Measurements from ENCODE around the gene YPEL1. TPM values are rescaled to one million over a fixed set of nuclear protein-coding genes. Genes with fewer than 3 reads are reported as not detected.

The YPEL1 gene
- total and polyA plus RNA-seq, 2 of the 8 experiments (the other 6 are each of a cell fraction or from before 2014, with no cell fraction given) = 6.0 to 6.7 TPM

DNA sequence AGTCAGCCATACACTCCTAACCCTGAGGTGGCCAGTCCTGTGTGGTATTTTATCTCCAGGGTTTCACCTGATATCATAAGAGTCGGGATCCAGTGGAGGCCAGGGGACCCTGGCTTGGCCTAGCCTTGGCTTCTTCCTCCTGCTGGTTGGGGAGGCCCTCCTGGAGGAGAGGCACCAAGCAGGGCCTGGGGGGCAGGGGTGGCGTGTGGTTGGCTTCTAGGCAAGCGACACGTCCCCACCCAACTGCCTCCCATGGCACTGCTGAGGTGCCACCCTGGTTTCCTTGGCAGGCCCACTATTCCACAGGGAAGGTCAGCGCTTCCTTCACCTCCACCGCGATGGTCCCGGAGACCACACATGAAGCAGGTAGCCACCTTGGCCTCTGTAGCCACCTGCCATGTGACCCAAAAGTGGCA lies 49.4 kb downstream of the YPEL1 start (continued):
- no peak for TF ChIP-seq RBBP5 (IDR thresholded peaks at IDR 0.05; ENCODE audit: borderline replicate concordance, low read depth, low read length)
- TF ChIP-seq SAP30 (IDR thresholded peaks at IDR 0.05; ENCODE audit: insufficient read depth, insufficient replicate concordance, low read length) = no peak
- no peak for TF ChIP-seq EGR1 (IDR thresholded peaks at IDR 0.05; ENCODE audit: borderline replicate concordance, low read depth, low read length)
- TF ChIP-seq, protein P1, sequence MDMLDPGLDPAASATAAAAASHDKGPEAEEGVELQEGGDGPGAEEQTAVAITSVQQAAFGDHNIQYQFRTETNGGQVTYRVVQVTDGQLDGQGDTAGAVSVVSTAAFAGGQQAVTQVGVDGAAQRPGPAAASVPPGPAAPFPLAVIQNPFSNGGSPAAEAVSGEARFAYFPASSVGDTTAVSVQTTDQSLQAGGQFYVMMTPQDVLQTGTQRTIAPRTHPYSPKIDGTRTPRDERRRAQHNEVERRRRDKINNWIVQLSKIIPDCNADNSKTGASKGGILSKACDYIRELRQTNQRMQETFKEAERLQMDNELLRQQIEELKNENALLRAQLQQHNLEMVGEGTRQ (IDR thresholded peaks at IDR 0.05; ENCODE audit: low read length) = no peak
- TF ChIP-seq PHF8 (conservative IDR thresholded peaks at IDR 0.05; ENCODE audit: low read depth, low read length) = no peak

All from H1 (cell line).